ENCODE measurements around the gene GNG12. TPM values are rescaled to one million over a fixed set of nuclear protein-coding genes. Genes with fewer than 3 reads are reported as not detected.

GNG12 gene
- total RNA-seq, 3 donors from 2014 or later, result 85.0 to 191 (median 158) TPM

GRCh38 chr1:67834246-67834877 lies 1.1 kb upstream of the GNG12 start:
- H3K9me3 ChIP-seq, result no peaks in the 10 kb centered on the region
- intact Hi-C loops (cut with DNase I, micrococcal nuclease), result loop anchor here in 1 of 2 donors (10.0 kb wide), 1 partner anchor 60 kb away; no protein-coding TSS in a partner anchor
- TF ChIP-seq, protein P1, sequence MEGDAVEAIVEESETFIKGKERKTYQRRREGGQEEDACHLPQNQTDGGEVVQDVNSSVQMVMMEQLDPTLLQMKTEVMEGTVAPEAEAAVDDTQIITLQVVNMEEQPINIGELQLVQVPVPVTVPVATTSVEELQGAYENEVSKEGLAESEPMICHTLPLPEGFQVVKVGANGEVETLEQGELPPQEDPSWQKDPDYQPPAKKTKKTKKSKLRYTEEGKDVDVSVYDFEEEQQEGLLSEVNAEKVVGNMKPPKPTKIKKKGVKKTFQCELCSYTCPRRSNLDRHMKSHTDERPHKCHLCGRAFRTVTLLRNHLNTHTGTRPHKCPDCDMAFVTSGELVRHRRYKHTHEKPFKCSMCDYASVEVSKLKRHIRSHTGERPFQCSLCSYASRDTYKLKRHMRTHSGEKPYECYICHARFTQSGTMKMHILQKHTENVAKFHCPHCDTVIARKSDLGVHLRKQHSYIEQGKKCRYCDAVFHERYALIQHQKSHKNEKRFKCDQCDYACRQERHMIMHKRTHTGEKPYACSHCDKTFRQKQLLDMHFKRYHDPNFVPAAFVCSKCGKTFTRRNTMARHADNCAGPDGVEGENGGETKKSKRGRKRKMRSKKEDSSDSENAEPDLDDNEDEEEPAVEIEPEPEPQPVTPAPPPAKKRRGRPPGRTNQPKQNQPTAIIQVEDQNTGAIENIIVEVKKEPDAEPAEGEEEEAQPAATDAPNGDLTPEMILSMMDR (IDR thresholded peaks at IDR 0.05), result no peak
- no peak overlapping the region for H3K4me3 ChIP-seq
- H3K36me3 ChIP-seq (ENCODE audit: low read depth), result no peaks in the 10 kb centered on the region
- peaks cover 19% of the 10 kb centered on the region for H3K4me1 ChIP-seq (ENCODE audit: low read depth)
- DNase-seq, result no peak
- ATAC-seq, result no peak

DNA sequence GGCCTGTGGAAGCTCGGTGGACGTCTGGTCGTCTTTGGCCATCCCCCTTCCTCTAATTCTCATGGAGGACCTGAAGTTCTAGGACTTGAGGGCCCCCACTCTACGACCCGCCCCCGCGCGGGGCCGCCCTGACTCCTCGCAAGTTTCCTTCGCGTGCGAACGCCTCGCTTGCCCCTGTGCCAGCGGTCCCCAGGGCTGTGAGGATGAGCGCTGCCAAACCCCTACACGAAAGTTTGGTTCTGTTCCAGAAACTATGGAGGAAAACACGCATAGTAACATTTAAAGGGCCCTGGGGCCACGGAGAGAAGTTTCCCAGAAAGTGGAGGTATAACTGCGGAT lies 304 bp upstream of the GNG12 start:
- H3K4me3 ChIP-seq, result peak overlapping the region; percentile 81
- no peaks in the 10 kb centered on the region for H3K36me3 ChIP-seq (ENCODE audit: low read depth)
- no peaks in the 10 kb centered on the region for H3K9me3 ChIP-seq
- DNase-seq, result peak in 1 of 3 donors; percentile 74
- intact Hi-C loops (cut with DNase I, micrococcal nuclease), result loop anchor here in 1 of 2 donors (10.0 kb wide), 1 partner anchor 59 kb away; no protein-coding TSS in a partner anchor
- peaks cover 20% of the 10 kb centered on the region for H3K4me1 ChIP-seq (ENCODE audit: low read depth)
- TF ChIP-seq, protein P1 (IDR thresholded peaks at IDR 0.05), result no peak
- peak; percentile 7 for ATAC-seq

GRCh38 chr1:67831850-67832513 lies 1.3 kb downstream of the GNG12 start:
- H3K9me3 ChIP-seq, result no peaks in the 10 kb centered on the region
- TF ChIP-seq, protein P1 (IDR thresholded peaks at IDR 0.05), result no peak
- ATAC-seq (peak; percentile 60), DNase-seq (peak; percentile 72 to 80 (median 76))
- H3K4me3 ChIP-seq, result peak overlapping the region; percentile 81
- intact Hi-C loops (cut with DNase I, micrococcal nuclease), result loop anchor here in 1 of 2 donors (10.0 kb wide), 1 partner anchor 57 kb away; no protein-coding TSS in a partner anchor
- no peaks in the 10 kb centered on the region for H3K36me3 ChIP-seq (ENCODE audit: low read depth)
- H3K4me1 ChIP-seq (ENCODE audit: low read depth), result peaks cover 33% of the 10 kb centered on the region

DNA sequence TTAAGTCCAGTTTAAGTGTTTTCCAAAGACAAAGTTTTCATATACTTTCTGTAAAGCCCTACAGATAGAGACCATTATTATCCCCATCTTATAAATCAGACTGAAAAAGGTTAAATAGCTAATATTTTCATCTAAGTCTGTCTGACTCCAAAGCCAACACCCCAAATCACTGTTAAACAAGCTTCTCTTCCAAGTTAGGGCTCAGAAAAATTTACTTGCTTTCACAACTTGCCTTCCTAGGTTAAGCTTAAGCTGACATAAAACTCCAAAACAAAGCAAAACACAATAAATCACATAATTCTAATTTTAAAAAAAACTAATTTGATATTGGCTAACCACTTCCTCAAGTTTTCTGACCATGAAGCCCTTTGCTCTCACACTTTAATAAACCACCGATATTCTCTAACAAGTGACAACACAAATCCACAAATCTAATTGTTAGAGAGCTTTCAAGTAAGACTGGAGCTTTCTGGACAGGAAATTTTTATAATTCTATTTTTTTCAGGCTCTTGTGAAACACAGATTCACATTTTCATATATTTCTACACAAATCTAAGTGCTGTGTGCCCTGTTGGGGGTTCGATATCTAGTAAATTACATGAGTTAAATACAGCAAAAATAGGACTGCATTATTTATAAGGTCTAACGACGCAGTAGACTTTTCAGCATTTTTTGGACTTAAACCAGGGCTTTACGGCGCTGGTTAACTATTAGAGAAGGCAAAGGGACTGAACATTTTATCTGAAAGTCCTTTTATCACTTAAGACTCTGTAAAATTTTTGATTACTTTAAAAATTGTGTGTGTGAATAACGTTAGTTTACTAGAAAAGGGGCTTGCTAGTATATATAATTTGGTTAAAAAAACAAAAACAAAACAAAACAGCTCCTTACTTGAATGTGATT lies 2.1 kb downstream of the GNG12 start:
- Histone ChIP-seq H3K4me1 (ENCODE audit: low read depth) (peaks cover 35% of the 10 kb centered on the region), H3K36me3 (ENCODE audit: low read depth) (no peaks in the 10 kb centered on the region), H3K9me3 (no peaks in the 10 kb centered on the region), H3K4me3 (no peak overlapping the region)
- no peak for DNase-seq
- ATAC-seq, result no peak
- TF ChIP-seq, protein P1 (IDR thresholded peaks at IDR 0.05), result no peak
- intact Hi-C loops (cut with DNase I, micrococcal nuclease), result loop anchor here in 1 of 2 donors (10.0 kb wide), 1 partner anchor 56 kb away; no protein-coding TSS in a partner anchor

- TF ChIP-seq, protein P1 (IDR thresholded peaks at IDR 0.05), result no peak
- intact Hi-C loops (cut with DNase I, micrococcal nuclease), result loop anchor here in 1 of 2 donors (10.0 kb wide), 1 partner anchor 55 kb away; no protein-coding TSS in a partner anchor
- ATAC-seq (no peak), DNase-seq (no peak)
- no peaks in the 10 kb centered on the region for H3K36me3 ChIP-seq (ENCODE audit: low read depth)
- H3K4me1 ChIP-seq (ENCODE audit: low read depth), result peaks cover 43% of the 10 kb centered on the region
- H3K4me3 ChIP-seq, result no peak overlapping the region
- H3K9me3 ChIP-seq, result no peaks in the 10 kb centered on the region
Observed at GRCh38 chr1:67830226-67830625, 3.0 kb downstream of the GNG12 start.

Data from mucosa of descending colon (tissue), 3 donors.